ENCODE data around the gene HIPK2.

- TF ChIP-seq FOXM1 (IDR thresholded peaks at IDR 0.05; ENCODE audit: borderline replicate concordance, low read depth) (no peak), EGR1 (IDR thresholded peaks at IDR 0.05) (no peak), YY1 (IDR thresholded peaks at IDR 0.05; ENCODE audit: low read depth) (no peak), REST (IDR thresholded peaks at IDR 0.05; ENCODE audit: low read depth) (no peak), CREB1 (IDR thresholded peaks at IDR 0.05; ENCODE audit: low read depth) (no peak), TAF1 (IDR thresholded peaks at IDR 0.05; ENCODE audit: low read depth) (no peak), CEBPB (IDR thresholded peaks at IDR 0.05) (no peak), RAD21 (IDR thresholded peaks at IDR 0.05; ENCODE audit: low read depth) (no peak), EP300 (IDR thresholded peaks at IDR 0.05; ENCODE audit: borderline replicate concordance) (no peak), TEAD4 (IDR thresholded peaks at IDR 0.05) (no peak), ZBTB7A (IDR thresholded peaks at IDR 0.05; ENCODE audit: low read depth) (no peak)
- TF ChIP-seq, protein P1, sequence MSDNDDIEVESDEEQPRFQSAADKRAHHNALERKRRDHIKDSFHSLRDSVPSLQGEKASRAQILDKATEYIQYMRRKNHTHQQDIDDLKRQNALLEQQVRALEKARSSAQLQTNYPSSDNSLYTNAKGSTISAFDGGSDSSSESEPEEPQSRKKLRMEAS (IDR thresholded peaks at IDR 0.05) = no peak
Measured at GRCh38 chr7:139725858-139726484, 51.8 kb downstream of the HIPK2 start.
